K562 (cell line): ENCODE measurements around the gene TCF20. TPM values are rescaled to one million over a fixed set of nuclear protein-coding genes. Genes with fewer than 3 reads are reported as not detected.

Experiments
- ATAC-seq: fragments of 200-7000 bp; cut with Tn5 transposase; 3 replicates; pipeline ENCODE4 v1.9.1; 2020; ENCODE audit warnings: moderate library complexity
- BruUV-seq: library from RNA; stranded (reverse); fragments of 400-500 nt; replicated peaks from 2 replicates; lab custom pipeline; 2021; lab: Mats Ljungman, UMichigan
- CTCF ChIA-PET: fragments of 300-600 bp; formaldehyde crosslinking; extraction: SDS; loops from one replicate; lab custom pipeline; 2021; ENCODE audit warnings: low intra/inter-chr PET ratio; lab: Yijun Ruan, JAX
- POLR2A ChIA-PET: fragments of 300-600, 350-650 bp; sonication (Branson Sonifier 250); formaldehyde crosslinking; extraction: SDS; loops from one replicate; lab custom pipeline; 2021; ENCODE audit warnings: antibody characterized with exemption, inconsistent platforms; lab: Yijun Ruan, JAX
- DNase-seq, 4 experiments: peaks; one replicate each; pipeline versions ENCODE4 v3.0.0 to v3.0.0-alpha.2; 2011 to 2018; ENCODE audit warnings: low spot score in 3 of 4, mixed read lengths in 3 of 4; ENCODE audit errors: extremely low read depth in 1 of 4
- FAIRE-seq: peaks from 2 replicates; lab custom pipeline; 2011; peaks lifted over from hg19 to GRCh38; lab: Jason Lieb, UNC
- H2AFZ ChIP-seq: 2 replicates; pipeline ENCODE4 v1.6.0; 2011; ENCODE audit warnings: low read depth, low read length, control low read depth, inconsistent platforms
- H3K27ac ChIP-seq: fragments of 200-600 bp; 3 replicates; pipeline ENCODE4 v1.8.0; 2011; ENCODE audit warnings: low read depth, mild to moderate bottlenecking, control low read depth, inconsistent platforms, low read length, moderate library complexity, mixed read lengths; ENCODE audit errors: extremely low read depth
- H3K27me3 ChIP-seq, 2 experiments: fragments of 300-600 bp in 1 of 2; 2 replicates in 1 of 2; 3 replicates in 1 of 2; pipeline versions ENCODE4 v1.6.0 to v1.8.0; 2011; ENCODE audit warnings: inconsistent platforms in 2 of 2, low read length in 2 of 2, mild to moderate bottlenecking in 1 of 2, mixed read lengths in 1 of 2, moderate library complexity in 1 of 2; ENCODE audit not compliant: control insufficient read depth in 2 of 2, insufficient read depth in 2 of 2
- H3K36me3 ChIP-seq: fragments of 300-600 bp; 3 replicates; pipeline ENCODE4 v1.8.0; 2011; ENCODE audit warnings: mild to moderate bottlenecking, low read length, inconsistent platforms; ENCODE audit not compliant: control insufficient read depth, insufficient read depth
- H3K4me1 ChIP-seq, 2 experiments: fragments of 200-600 bp in 1 of 2; replicated peaks in 1 of 2; 2 replicates in 1 of 2; 3 replicates in 1 of 2; pipeline versions ENCODE4 v1.5.1 to v1.8.0; 2011; ENCODE audit warnings: inconsistent platforms in 2 of 2, low read length in 2 of 2, mild to moderate bottlenecking in 1 of 2, mixed read lengths in 1 of 2, moderate library complexity in 1 of 2; ENCODE audit not compliant: control insufficient read depth in 2 of 2, insufficient read depth in 2 of 2
- H3K4me2 ChIP-seq: 2 replicates; pipeline ENCODE4 v1.6.1; 2011; ENCODE audit warnings: low read length, control low read depth, inconsistent platforms, mixed read lengths; ENCODE audit not compliant: insufficient read depth
- H3K4me3 ChIP-seq: fragments of 200-600 bp; sonication (generic), shearing (Covaris generic); 2 replicates; pipeline ENCODE4 v1.5.1; 2016; ENCODE audit warnings: control low read depth, inconsistent platforms
- H3K79me2 ChIP-seq: fragments of 200-600 bp; 3 replicates; pipeline ENCODE4 v1.8.0; 2011; ENCODE audit warnings: low read length, inconsistent platforms; ENCODE audit not compliant: control insufficient read depth, insufficient read depth
- H3K9ac ChIP-seq, 2 experiments: 2 replicates each; pipeline versions ENCODE4 v1.6.0 to v1.6.1; 2011; ENCODE audit warnings: low read depth in 2 of 2, low read length in 2 of 2, control low read depth in 1 of 2, inconsistent platforms in 1 of 2, mild to moderate bottlenecking in 1 of 2, mixed read lengths in 1 of 2; ENCODE audit not compliant: insufficient read depth in 1 of 2
- H3K9me1 ChIP-seq: one replicate; pipeline ENCODE4 v1.6.0; 2011; ENCODE audit warnings: inconsistent platforms, mild to moderate bottlenecking, low read length, moderate library complexity; ENCODE audit not compliant: control insufficient read depth, insufficient read depth
- H3K9me3 ChIP-seq: replicated peaks from 2 replicates; pipeline ENCODE4 v1.5.1; 2011; ENCODE audit warnings: low read depth, low read length, inconsistent platforms; ENCODE audit not compliant: control insufficient read depth, insufficient read depth
- H4K20me1 ChIP-seq: replicated peaks from 2 replicates; pipeline ENCODE4 v1.6.1; 2011; ENCODE audit warnings: low read length, inconsistent platforms, mixed read lengths; ENCODE audit not compliant: control insufficient read depth, insufficient read depth
- ATF1 ChIP-seq, 2 experiments: fragments of 450-650 bp in 1 of 2; IDR thresholded peaks; 2 replicates each; pipeline ENCODE4 v1.6.1; 2016; ENCODE audit warnings: missing compliant biosample characterization in 1 of 2, missing genetic modification characterization in 1 of 2
- DMBX1 ChIP-seq: fragments of 250-450 bp; sonication (Bioruptor Pico); IDR thresholded peaks from 2 replicates; pipeline ENCODE4 v1.8.0; 2022; ENCODE audit warnings: inconsistent platforms, mild to moderate bottlenecking, moderate library complexity, borderline replicate concordance
- POLR3A ChIP-seq: IDR thresholded peaks from 2 replicates; pipeline ENCODE4 v1.6.1; 2011; ENCODE audit warnings: borderline replicate concordance, mild to moderate bottlenecking, moderate library complexity; ENCODE audit not compliant: insufficient read length, insufficient read depth; ENCODE audit errors: extremely low read depth
- ZKSCAN1 ChIP-seq: fragments of 150-350 bp; IDR thresholded peaks from 2 replicates; pipeline ENCODE4 v1.6.1; 2016; ENCODE audit warnings: low read depth, low read length
- ZNF263 ChIP-seq: sonication (generic); formaldehyde crosslinking; IDR thresholded peaks from 2 replicates; pipeline ENCODE4 v1.8.0; 2022; ENCODE audit warnings: mild to moderate bottlenecking, missing genetic modification reagents, borderline replicate concordance
- WGBS: fragments of 100-300 bp; shearing (Covaris generic); methylation state at CpG from one replicate; pipeline ENCODE4 v1.1.6; 2016; ENCODE audit warnings: low coverage, mixed read lengths; ENCODE audit not compliant: insufficient coverage; ENCODE audit errors: missing lambda C conversion rate; 5-methylcytosine and 5-hydroxymethylcytosine counted together
- in situ Hi-C: fragments of 300-500 bp; cut with MboI; formaldehyde crosslinking; loops from 4 replicates; pipeline ENCODE4 v1.15.0; 2018; ENCODE audit warnings: inconsistent platforms, mixed read lengths
- intact Hi-C: fragments of 100-400 bp; cut with micrococcal nuclease; formaldehyde crosslinking; loops from 2 replicates; pipeline ENCODE4 v1.14.2; 2022
- polyA plus RNA-seq, 8 experiments: library from polyadenylated mRNA; depleted of rRNA in 4 of 8; stranded (reverse) in 5 of 8; unstranded in 3 of 8; fragments of >200 nt; fragmentation: Nextera tagmentation in 2 of 8; fragmentation: Illumina TruSeq in 1 of 8; extraction: Ambion mirVana in 2 of 8; extraction: Trizol in 1 of 8; gene quantifications; 2 replicates each; pipeline versions ENCODE4 v1.2.1 to v1.2.3, GENCODE V29; 2011 to 2014; ENCODE audit warnings: inconsistent platforms in 1 of 8, missing spikeins in 1 of 8
- total RNA-seq, 7 experiments: library from RNA; depleted of rRNA in 6 of 7; stranded (reverse); fragments of >200 nt in 6 of 7; fragmentation: Illumina TruSeq in 2 of 7; extraction: Trizol in 2 of 7; gene quantifications; 2 replicates each; pipeline versions ENCODE4 v1.2.1 to v1.2.3, GENCODE V29; 2011 to 2021; ENCODE audit warnings: low replicate concordance in 1 of 7

TCF20 gene
- total and polyA plus RNA-seq, 9 of the 15 experiments (the other 6 are each of a cell fraction or from before 2014, with no cell fraction given), result 0.35 to 43.6 (median 17.5) TPM

- no peak for TF ChIP-seq DMBX1
Measured at GRCh38 chr22:42284643-42285181, 14.3 kb upstream of the TCF20 start (continued).

- Histone ChIP-seq H3K27me3 (no peaks in the 10 kb centered on the region; a peak in 1 of 5 replicates), H3K9me1 (no peaks in the 10 kb centered on the region), H3K9ac (no peak overlapping the region), H4K20me1 (peaks cover 17% of the 10 kb centered on the region; the same call in 1 of the 2 replicates), H3K4me3 (no peak overlapping the region), H3K4me2 (no peak overlapping the region), H3K79me2 (no peaks in the 10 kb centered on the region), H3K36me3 (no peaks in the 10 kb centered on the region), H3K4me1 (peaks cover 0 to 19% of the 10 kb centered on the region in 2 experiments; a peak in 2 of 5 replicates), H2AFZ (no peak overlapping the region), H3K27ac (no peak overlapping the region), H3K9me3 (no peaks in the 10 kb centered on the region)
- no peak for ATAC-seq
- CTCF ChIA-PET, result no interaction called here
- no peak for DNase-seq
- intact Hi-C loops (no loop called here), in situ Hi-C loops (loop anchor here (10.0 kb wide), 1 partner anchor 109 kb away; no protein-coding TSS in a partner anchor)
- BruUV-seq, result no TSS peak
- TF ChIP-seq ZNF263 (CRISPR knock-in tag), result peak; percentile 13; the same call in 1 of the 2 replicates
- no peak for TF ChIP-seq POLR3A
- TF ChIP-seq ATF1 (CRISPR knock-in tag; IDR thresholded peaks at IDR 0.05), result no peak
- 0 out of 2 replicates have a peak, but pooled peaks have one; percentile 5 for TF ChIP-seq ATF1 (tag; IDR thresholded peaks at IDR 0.05)
- TF ChIP-seq ZKSCAN1, result peak; percentile 66
- no peak for FAIRE-seq
- 9% methylated on average over 3 of the region's 7 CpGs for WGBS
- POLR2A ChIA-PET, result interaction anchor here (0.8 kb wide), 1 partner anchor 8 kb away, joined by 3 read pairs; no protein-coding TSS in a partner anchor
Measured at GRCh38 chr22:42284202-42284591, 13.7 kb upstream of the TCF20 start.
